Body of pancreas (tissue), 4 donors: Measurements from ENCODE around the gene KCNJ18. TPM values are rescaled to one million over a fixed set of nuclear protein-coding genes. Genes with fewer than 3 reads are reported as not detected.
"Not testable (repeated sequence)": the region's sequence is repeated elsewhere in the genome, so short reads cannot be mapped to it uniquely, and the experiment has no call there.

Experiments used
- ATAC-seq: fragments of 150-250 bp; one replicate; pipeline ENCODE4 v1.9.1; 2016
- DNase-seq, 4 donors: peaks; one replicate each; pipeline ENCODE4 v3.0.0-alpha.2; 2019
- H3K27ac ChIP-seq, 4 donors: fragments of 200-600 bp; sonication (generic); 1 replicate in 3 of 4; 2 replicates in 1 of 4; pipeline versions ENCODE4 v1.5.1 to v1.6.1; 2016 to 2019; ENCODE audit warnings: mild to moderate bottlenecking in 1 of 4, mixed read lengths in 1 of 4, moderate library complexity in 1 of 4
- H3K27me3 ChIP-seq, 2 donors: fragments of 200-600 bp; sonication (generic); one replicate each; pipeline ENCODE4 v1.6.0; 2016; ENCODE audit warnings: mild to moderate bottlenecking in 1 of 2
- H3K36me3 ChIP-seq, 2 donors: fragments of 200-600 bp; sonication (generic); replicated peaks in 1 of 2; 2 replicates each; pipeline ENCODE4 v1.5.1; 2016; ENCODE audit warnings: low read depth in 2 of 2; ENCODE audit not compliant: insufficient read depth in 1 of 2
- H3K4me1 ChIP-seq: fragments of 200-600 bp; sonication (generic); one replicate; pipeline ENCODE4 v1.6.0; 2016
- H3K4me3 ChIP-seq, 2 donors: fragments of 200-600 bp; sonication (generic); 1 replicate in 1 of 2; 2 replicates in 1 of 2; pipeline ENCODE4 v1.5.1; 2016 to 2019
- H3K9me3 ChIP-seq, 3 donors: fragments of 200-600 bp; sonication (generic); 1 replicate in 2 of 3; 2 replicates in 1 of 3; pipeline ENCODE4 v1.5.1; 2016
- POLR2A ChIP-seq, 3 donors: fragments of 450-650 bp; IDR thresholded peaks; one replicate each; pipeline ENCODE4 v1.6.1; 2016; ENCODE audit warnings: antibody characterized with exemption in 3 of 3, mild to moderate bottlenecking in 2 of 3
- WGBS, 2 donors: methylation state at CpG; one replicate each; pipeline ENCODE4 v1.1.5; 2017; 5-methylcytosine and 5-hydroxymethylcytosine counted together
- intact Hi-C: fragments of 100-400 bp; cut with DNase I; formaldehyde crosslinking; loops from one replicate; pipeline ENCODE4 v1.15.1; 2023
- total RNA-seq, 2 donors: library from RNA; depleted of rRNA; stranded (reverse); fragments of >200 nt; gene quantifications; one replicate each; pipeline ENCODE4 v1.1.0, GENCODE V29; 2016
- TF ChIP-seq, protein P1 (sequence below), 7 experiments: fragments of 450-650 bp in 4 of 7; fragments of 200-600 bp in 3 of 7; sonication (generic) in 3 of 7; IDR thresholded peaks; one replicate each; pipeline ENCODE4 v1.5.1; 2016 to 2019; ENCODE audit warnings: antibody characterized with exemption in 7 of 7

The KCNJ18 gene
- total RNA-seq, 2 donors from 2014 or later: not detected

- Histone ChIP-seq H3K36me3 (no peaks in the 10 kb centered on the region), H3K4me3 (no peak overlapping the region), H3K27ac (no peak overlapping the region), H3K27me3 (no peaks in the 10 kb centered on the region), H3K4me1 (no peaks in the 10 kb centered on the region), H3K9me3 (no peaks in the 10 kb centered on the region)
- ATAC-seq: no peak
- TF ChIP-seq POLR2A (IDR thresholded peaks at IDR 0.05): no peak
- TF ChIP-seq, protein P1, sequence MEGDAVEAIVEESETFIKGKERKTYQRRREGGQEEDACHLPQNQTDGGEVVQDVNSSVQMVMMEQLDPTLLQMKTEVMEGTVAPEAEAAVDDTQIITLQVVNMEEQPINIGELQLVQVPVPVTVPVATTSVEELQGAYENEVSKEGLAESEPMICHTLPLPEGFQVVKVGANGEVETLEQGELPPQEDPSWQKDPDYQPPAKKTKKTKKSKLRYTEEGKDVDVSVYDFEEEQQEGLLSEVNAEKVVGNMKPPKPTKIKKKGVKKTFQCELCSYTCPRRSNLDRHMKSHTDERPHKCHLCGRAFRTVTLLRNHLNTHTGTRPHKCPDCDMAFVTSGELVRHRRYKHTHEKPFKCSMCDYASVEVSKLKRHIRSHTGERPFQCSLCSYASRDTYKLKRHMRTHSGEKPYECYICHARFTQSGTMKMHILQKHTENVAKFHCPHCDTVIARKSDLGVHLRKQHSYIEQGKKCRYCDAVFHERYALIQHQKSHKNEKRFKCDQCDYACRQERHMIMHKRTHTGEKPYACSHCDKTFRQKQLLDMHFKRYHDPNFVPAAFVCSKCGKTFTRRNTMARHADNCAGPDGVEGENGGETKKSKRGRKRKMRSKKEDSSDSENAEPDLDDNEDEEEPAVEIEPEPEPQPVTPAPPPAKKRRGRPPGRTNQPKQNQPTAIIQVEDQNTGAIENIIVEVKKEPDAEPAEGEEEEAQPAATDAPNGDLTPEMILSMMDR (IDR thresholded peaks at IDR 0.05): no peak
- WGBS, 2 donors: 54 to 64% methylated on average over 17 of the region's 17 CpGs
- DNase-seq: peak in 1 of 4 donors; percentile 7
- intact Hi-C loops: no loop called here
Observed at GRCh38 chr17:21677911-21678310, 14.4 kb upstream of the KCNJ18 start.

DNA sequence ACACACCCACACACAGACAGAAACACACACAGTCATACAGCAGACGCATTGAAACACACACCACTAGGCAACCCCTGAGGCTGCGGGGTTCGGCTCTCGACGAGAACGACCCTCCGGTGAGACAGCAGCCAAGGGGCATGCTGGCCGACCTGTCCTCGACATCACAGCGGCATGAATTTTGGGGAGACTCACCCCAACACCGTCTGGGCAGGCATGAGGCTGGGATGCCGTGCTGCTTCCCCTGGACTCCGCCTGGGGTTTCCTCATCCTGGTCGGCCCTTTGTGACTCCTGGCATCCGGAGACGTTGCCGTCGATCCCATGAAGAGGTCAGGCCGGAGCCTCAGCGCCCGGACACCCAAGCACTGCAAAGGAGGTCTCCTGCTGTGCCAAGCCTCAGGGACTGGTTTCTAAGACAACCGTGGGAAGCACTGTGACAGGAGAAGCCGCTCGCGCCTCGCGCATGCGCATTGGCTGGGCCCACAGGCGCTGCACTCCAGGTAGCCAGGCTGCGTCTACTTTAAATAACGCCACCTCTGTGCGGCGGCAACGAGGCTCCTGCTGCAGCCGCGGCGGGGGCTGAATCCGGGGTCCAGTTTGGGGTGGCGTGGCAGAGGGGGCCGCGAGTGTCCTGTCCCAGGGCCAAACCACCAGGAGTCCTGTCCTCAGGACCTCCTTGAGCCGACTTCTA is 13.8 kb upstream of the KCNJ18 start:
- intact Hi-C loops: no loop called here
- Histone ChIP-seq H3K27me3 (no peaks in the 10 kb centered on the region), H3K27ac (no peak overlapping the region), H3K4me1 (no peaks in the 10 kb centered on the region), H3K36me3 (no peaks in the 10 kb centered on the region), H3K4me3 (no peak overlapping the region), H3K9me3 (no peaks in the 10 kb centered on the region)
- 44 to 69% methylated on average over 10 to 26 of the region's 42 CpGs for WGBS, 2 donors
- ATAC-seq (no peak), DNase-seq (peak in 3 of 4 donors; percentile 8 to 54 (median 52))
- no peak for TF ChIP-seq POLR2A (IDR thresholded peaks at IDR 0.05)
- TF ChIP-seq, protein P1 (IDR thresholded peaks at IDR 0.05): no peak

DNA sequence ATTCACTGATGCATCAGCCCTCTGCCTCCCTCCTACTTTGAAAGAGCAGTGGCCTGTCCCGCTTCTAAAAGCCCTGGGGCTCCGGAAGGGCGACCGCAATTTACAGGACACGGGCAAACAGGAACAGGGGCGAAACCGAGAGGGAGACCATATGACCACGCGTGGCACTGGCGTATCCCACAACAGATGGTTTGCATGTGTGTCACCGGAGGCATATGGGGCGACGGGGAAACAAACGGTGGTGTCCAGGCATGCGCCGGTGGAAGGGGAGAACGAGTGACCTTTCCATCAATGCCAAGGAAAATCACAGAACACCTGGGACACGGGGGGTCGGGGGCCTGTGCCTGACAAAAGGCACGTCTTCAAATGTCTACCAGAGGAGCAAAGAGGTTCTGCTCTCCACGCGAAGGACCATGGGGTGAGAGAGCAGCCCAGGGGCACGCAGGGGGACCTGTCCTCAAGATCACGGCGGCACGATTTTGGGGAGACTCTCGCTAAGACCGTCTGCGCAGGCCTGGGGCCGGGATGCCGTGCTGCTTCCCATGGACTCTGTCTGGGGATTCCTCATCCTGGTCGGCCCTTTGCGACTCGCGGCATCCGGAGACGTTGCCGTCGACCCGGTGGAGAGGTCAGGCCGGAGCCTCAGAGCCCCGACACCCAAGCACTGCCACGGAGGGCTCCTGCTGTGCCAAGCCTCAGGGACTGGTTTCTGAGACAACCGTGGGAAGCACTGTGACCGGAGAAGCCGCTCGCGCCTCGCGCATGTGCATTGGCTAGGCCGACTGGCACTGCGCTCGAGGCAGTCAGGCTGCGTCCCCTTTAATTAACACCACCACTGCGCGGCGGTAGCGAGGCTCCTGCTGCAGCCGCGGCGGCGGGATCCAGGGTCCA is 12.8 kb upstream of the KCNJ18 start:
- Histone ChIP-seq H3K27me3 (no peaks in the 10 kb centered on the region), H3K36me3 (no peaks in the 10 kb centered on the region), H3K4me1 (no peaks in the 10 kb centered on the region), H3K27ac (no peak overlapping the region), H3K4me3 (no peak overlapping the region), H3K9me3 (no peaks in the 10 kb centered on the region)
- intact Hi-C loops: no loop called here
- DNase-seq (peak in 1 of 4 donors; percentile 8), ATAC-seq (no peak)
- 57 to 74% methylated on average over 30 to 62 of the region's 62 CpGs for WGBS, 2 donors
- TF ChIP-seq POLR2A (IDR thresholded peaks at IDR 0.05): no peak
- TF ChIP-seq, protein P1 (IDR thresholded peaks at IDR 0.05): no peak

GRCh38 chr17:21680366-21680765 is 12.0 kb upstream of the KCNJ18 start:
- no peaks in the 10 kb centered on the region for H3K4me1 ChIP-seq
- ATAC-seq (no peak), DNase-seq (peak in 1 of 4 donors; percentile 11)
- intact Hi-C loops: no loop called here
- no peak overlapping the region for H3K4me3 ChIP-seq
- WGBS, 2 donors: 61 to 74% methylated on average over 19 of the region's 19 CpGs
- TF ChIP-seq POLR2A (IDR thresholded peaks at IDR 0.05): no peak
- TF ChIP-seq, protein P1 (IDR thresholded peaks at IDR 0.05): no peak
- H3K9me3 ChIP-seq: no peaks in the 10 kb centered on the region
- no peak overlapping the region for H3K27ac ChIP-seq
- no peaks in the 10 kb centered on the region for H3K27me3 ChIP-seq
- H3K36me3 ChIP-seq: no peaks in the 10 kb centered on the region

- H3K36me3 ChIP-seq, H3K4me1 ChIP-seq, H3K9me3 ChIP-seq, intact Hi-C loops, H3K27ac ChIP-seq, H3K27me3 ChIP-seq, ATAC-seq, H3K4me3 ChIP-seq: not testable (repeated sequence)
- 34 to 50% methylated on average over 11 to 42 of the region's 42 CpGs for WGBS, 2 donors
- DNase-seq: peak in 1 of 4 donors; percentile 2
Observed at GRCh38 chr17:21680850-21681351, 11.4 kb upstream of the KCNJ18 start.

- peak in 1 of 4 donors; percentile 2 for DNase-seq
- H3K36me3 ChIP-seq, H3K4me1 ChIP-seq, H3K4me3 ChIP-seq, H3K9me3 ChIP-seq, H3K27me3 ChIP-seq, H3K27ac ChIP-seq, ATAC-seq, intact Hi-C loops: not testable (repeated sequence)
- 69 to 85% methylated on average over 12 to 18 of the region's 20 CpGs for whole genome bisulfite sequencing, 2 donors
Observed at GRCh38 chr17:21681576-21681975, 10.7 kb upstream of the KCNJ18 start.

DNA sequence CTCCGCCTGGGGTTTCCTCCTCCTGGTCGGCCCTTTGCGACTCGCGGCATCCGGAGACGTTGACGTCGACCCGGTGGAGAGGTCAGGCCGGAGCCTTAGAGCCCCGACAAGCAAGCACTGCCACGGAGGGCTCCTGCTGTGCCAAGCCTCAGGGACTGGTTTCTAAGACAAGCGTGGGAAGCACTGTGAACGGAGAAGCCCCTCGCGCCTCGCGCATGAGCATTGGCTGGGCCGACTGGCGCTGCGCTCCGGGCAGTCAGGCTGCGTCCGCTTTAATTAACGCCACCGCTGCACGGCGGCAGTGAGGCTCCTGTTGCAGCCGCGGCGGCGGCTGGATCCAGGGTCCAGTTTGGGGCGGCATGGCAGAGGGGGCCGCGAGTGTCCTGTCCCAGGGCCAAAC is 10.2 kb upstream of the KCNJ18 start:
- WGBS, 2 donors: 60 to 84% methylated on average over 2 to 27 of the region's 36 CpGs
- H3K4me3 ChIP-seq, H3K27me3 ChIP-seq, H3K9me3 ChIP-seq, intact Hi-C loops, H3K27ac ChIP-seq, H3K4me1 ChIP-seq, H3K36me3 ChIP-seq, ATAC-seq: not testable (repeated sequence)
- peak in 1 of 4 donors; percentile 6 for DNase-seq
